ENCODE results near the gene ZNF579.
A peak's percentile ranks its signal among the peaks of the same experiment; 100 is the strongest.

Gene ZNF579, protein sequence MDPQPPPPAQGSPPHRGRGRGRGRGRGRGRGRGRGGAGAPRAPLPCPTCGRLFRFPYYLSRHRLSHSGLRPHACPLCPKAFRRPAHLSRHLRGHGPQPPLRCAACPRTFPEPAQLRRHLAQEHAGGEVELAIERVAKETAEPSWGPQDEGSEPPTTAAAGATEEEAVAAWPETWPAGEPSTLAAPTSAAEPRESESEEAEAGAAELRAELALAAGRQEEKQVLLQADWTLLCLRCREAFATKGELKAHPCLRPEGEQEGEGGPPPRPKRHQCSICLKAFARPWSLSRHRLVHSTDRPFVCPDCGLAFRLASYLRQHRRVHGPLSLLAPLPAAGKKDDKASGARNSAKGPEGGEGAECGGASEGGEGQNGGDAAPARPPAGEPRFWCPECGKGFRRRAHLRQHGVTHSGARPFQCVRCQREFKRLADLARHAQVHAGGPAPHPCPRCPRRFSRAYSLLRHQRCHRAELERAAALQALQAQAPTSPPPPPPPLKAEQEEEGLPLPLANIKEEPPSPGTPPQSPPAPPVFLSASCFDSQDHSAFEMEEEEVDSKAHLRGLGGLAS

GRCh38 chr19:55580628-55581144 lies at the start of gene ZNF579:
ZNF579 (minus strand) TSS chr19:55580848; CDS start chr19:55579639, 1,209 bp downstream.
- H3K9me3 ChIP-seq (ENCODE audit: control insufficient read depth, insufficient read depth, low read length) = no peaks in the 10 kb centered on the region
- H3K27ac ChIP-seq (ENCODE audit: low read depth, low read length) = peak within 1 kb of the TSS; percentile 50; the same call in 1 of the 2 replicates
- no peaks in the 10 kb centered on the region for H4K20me1 ChIP-seq (ENCODE audit: control insufficient read depth, insufficient read depth, low read depth, low read length)
- peaks cover 21% of the 10 kb centered on the region for H3K79me2 ChIP-seq (ENCODE audit: control insufficient read depth, low read length)
- TF ChIP-seq, protein P1, sequence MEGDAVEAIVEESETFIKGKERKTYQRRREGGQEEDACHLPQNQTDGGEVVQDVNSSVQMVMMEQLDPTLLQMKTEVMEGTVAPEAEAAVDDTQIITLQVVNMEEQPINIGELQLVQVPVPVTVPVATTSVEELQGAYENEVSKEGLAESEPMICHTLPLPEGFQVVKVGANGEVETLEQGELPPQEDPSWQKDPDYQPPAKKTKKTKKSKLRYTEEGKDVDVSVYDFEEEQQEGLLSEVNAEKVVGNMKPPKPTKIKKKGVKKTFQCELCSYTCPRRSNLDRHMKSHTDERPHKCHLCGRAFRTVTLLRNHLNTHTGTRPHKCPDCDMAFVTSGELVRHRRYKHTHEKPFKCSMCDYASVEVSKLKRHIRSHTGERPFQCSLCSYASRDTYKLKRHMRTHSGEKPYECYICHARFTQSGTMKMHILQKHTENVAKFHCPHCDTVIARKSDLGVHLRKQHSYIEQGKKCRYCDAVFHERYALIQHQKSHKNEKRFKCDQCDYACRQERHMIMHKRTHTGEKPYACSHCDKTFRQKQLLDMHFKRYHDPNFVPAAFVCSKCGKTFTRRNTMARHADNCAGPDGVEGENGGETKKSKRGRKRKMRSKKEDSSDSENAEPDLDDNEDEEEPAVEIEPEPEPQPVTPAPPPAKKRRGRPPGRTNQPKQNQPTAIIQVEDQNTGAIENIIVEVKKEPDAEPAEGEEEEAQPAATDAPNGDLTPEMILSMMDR (IDR thresholded peaks at IDR 0.05; ENCODE audit: low read depth, low read length, poor library complexity, severe bottlenecking) = no peak
- no peak for TF ChIP-seq EZH2phosphoT487 (IDR thresholded peaks at IDR 0.05; ENCODE audit: borderline replicate concordance, low read length)
- peak within 1 kb of the TSS; percentile 96 for H3K4me2 ChIP-seq (ENCODE audit: low read length)
- no peaks in the 10 kb centered on the region for H3K27me3 ChIP-seq (ENCODE audit: control insufficient read depth, low read length)
- peak within 1 kb of the TSS; percentile 90 for H3K4me3 ChIP-seq (ENCODE audit: low read length)
- H3K4me1 ChIP-seq (ENCODE audit: control insufficient read depth, low read length) = peaks cover 24% of the 10 kb centered on the region
- H3F3A ChIP-seq (ENCODE audit: control insufficient read depth, insufficient read depth) = peaks cover 23% of the 10 kb centered on the region
- H3K36me3 ChIP-seq (ENCODE audit: control insufficient read depth, low read length) = peaks cover 17% of the 10 kb centered on the region
- no peaks in the 10 kb centered on the region for H3K9me2 ChIP-seq (replicated peaks; ENCODE audit: control insufficient read depth, low read length)

DNA sequence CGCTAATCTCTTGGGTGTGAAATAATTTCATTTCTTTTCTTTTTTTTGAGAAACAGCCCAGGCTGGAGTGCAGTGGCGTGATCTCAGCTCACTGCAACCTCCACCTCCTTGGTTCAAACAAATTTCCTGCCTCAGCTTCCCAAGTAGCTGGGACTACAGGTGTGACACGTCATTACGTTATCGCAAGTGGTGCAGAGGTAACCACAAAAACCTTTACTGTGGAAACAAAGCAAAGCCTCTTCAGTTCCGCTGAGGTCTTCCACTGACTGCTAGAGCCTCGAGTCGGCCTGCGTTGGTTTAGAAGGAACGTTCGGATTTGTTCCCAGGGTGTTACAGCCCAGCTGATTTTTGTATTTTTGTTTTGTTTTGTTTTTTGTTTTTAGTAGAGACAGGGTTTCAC lies 45.7 kb upstream of the ZNF579 start:
- Histone ChIP-seq H3K4me3 (ENCODE audit: low read length) (no peak overlapping the region), H3K9me2 (replicated peaks; ENCODE audit: control insufficient read depth, low read length) (no peaks in the 10 kb centered on the region), H3K9me3 (ENCODE audit: control insufficient read depth, insufficient read depth, low read length) (no peaks in the 10 kb centered on the region), H3K27me3 (ENCODE audit: control insufficient read depth, low read length) (no peaks in the 10 kb centered on the region), H3K27ac (ENCODE audit: low read depth, low read length) (no peak overlapping the region), H3K79me2 (ENCODE audit: control insufficient read depth, low read length) (no peaks in the 10 kb centered on the region), H3K36me3 (ENCODE audit: control insufficient read depth, low read length) (no peaks in the 10 kb centered on the region), H4K20me1 (ENCODE audit: control insufficient read depth, insufficient read depth, low read depth, low read length) (peaks cover 4% of the 10 kb centered on the region; the same call in 1 of the 2 replicates), H3K4me2 (ENCODE audit: low read length) (no peak overlapping the region), H3F3A (ENCODE audit: control insufficient read depth, insufficient read depth) (peaks cover 9% of the 10 kb centered on the region), H3K4me1 (ENCODE audit: control insufficient read depth, low read length) (peaks cover 20% of the 10 kb centered on the region)
- TF ChIP-seq, protein P1 (IDR thresholded peaks at IDR 0.05; ENCODE audit: low read depth, low read length, poor library complexity, severe bottlenecking) = no peak
- no peak for TF ChIP-seq EZH2phosphoT487 (IDR thresholded peaks at IDR 0.05; ENCODE audit: borderline replicate concordance, low read length)

- H3K9me2 ChIP-seq (replicated peaks; ENCODE audit: control insufficient read depth, low read length) = no peaks in the 10 kb centered on the region
- H3K4me3 ChIP-seq (ENCODE audit: low read length) = peak overlapping the region; percentile 72
- H3K79me2 ChIP-seq (ENCODE audit: control insufficient read depth, low read length) = no peaks in the 10 kb centered on the region
- H3K4me2 ChIP-seq (ENCODE audit: low read length) = peak overlapping the region; percentile 76
- no peak overlapping the region for H3K27ac ChIP-seq (ENCODE audit: low read depth, low read length)
- peaks cover 20% of the 10 kb centered on the region for H3K4me1 ChIP-seq (ENCODE audit: control insufficient read depth, low read length)
- no peaks in the 10 kb centered on the region for H3K9me3 ChIP-seq (ENCODE audit: control insufficient read depth, insufficient read depth, low read length)
- H3K36me3 ChIP-seq (ENCODE audit: control insufficient read depth, low read length) = no peaks in the 10 kb centered on the region
- H3K27me3 ChIP-seq (ENCODE audit: control insufficient read depth, low read length) = no peaks in the 10 kb centered on the region
- H4K20me1 ChIP-seq (ENCODE audit: control insufficient read depth, insufficient read depth, low read depth, low read length) = peaks cover 4% of the 10 kb centered on the region; the same call in 1 of the 2 replicates
- TF ChIP-seq, protein P1 (IDR thresholded peaks at IDR 0.05; ENCODE audit: low read depth, low read length, poor library complexity, severe bottlenecking) = no peak
- TF ChIP-seq EZH2phosphoT487 (IDR thresholded peaks at IDR 0.05; ENCODE audit: borderline replicate concordance, low read length) = no peak
- H3F3A ChIP-seq (ENCODE audit: control insufficient read depth, insufficient read depth) = peaks cover 9% of the 10 kb centered on the region
Observed at GRCh38 chr19:55625004-55625326, 44.3 kb upstream of the ZNF579 start.
